KBM-7 (cell line): ENCODE measurements around the gene TDP1.
"Not testable (repeated sequence)": the region's sequence is repeated elsewhere in the genome, so short reads cannot be mapped to it uniquely, and the experiment has no call there.

ENCODE experiments used
- DNase-seq: peaks from one replicate; pipeline ENCODE4 v3.0.0-alpha.2; 2015
- in situ Hi-C: fragments of 300-500 bp; cut with MboI; formaldehyde crosslinking; loops from 2 replicates; pipeline ENCODE4 v1.14.3; 2020; ENCODE audit warnings: low sequenced_read_pairs, low pct_unique_long_range_greater_than_20kb, mixed read lengths

TDP1 gene

DNA sequence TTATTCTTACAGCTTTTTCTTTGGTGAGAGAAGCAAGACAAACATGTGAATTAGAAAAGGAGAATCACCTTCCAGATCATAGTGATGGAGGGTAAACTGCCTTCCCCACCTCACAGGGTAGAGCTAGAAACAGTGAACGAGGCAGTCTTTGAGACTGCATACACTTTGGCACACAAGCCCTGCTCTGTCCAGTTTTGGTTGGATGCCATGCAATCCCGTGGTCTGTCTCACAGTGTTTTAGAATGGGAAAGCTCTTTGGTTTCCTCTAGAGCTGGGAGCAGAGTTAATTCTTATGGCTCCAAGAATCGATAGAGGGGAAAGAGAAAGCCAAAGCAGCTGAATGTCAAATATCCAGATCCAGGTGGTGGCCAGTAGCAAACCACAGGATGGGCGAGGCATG, 21.9 kb downstream of the TDP1 start:
- in situ Hi-C loops: no loop called here
- DNase-seq: no peak

DNA sequence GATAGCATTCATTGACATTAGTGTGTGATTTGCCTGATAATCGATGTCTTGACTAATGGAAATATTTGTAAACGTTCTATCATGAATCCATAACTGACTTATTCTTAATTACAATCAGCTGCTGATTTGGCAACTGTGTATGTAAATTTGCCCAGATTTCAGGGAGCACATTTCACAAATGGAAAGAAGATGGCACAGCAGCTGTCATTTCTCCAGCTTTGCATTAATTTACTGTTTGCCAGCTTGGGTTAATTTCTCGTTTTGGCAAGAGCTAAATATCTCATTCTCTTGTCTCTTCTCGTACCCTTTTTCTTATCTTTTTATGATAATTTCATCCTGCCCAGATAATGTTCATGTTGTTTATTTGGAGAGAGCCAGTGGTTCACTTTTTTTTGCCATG, 22.9 kb downstream of the TDP1 start:
- no peak for DNase-seq
- in situ Hi-C loops: no loop called here

DNA sequence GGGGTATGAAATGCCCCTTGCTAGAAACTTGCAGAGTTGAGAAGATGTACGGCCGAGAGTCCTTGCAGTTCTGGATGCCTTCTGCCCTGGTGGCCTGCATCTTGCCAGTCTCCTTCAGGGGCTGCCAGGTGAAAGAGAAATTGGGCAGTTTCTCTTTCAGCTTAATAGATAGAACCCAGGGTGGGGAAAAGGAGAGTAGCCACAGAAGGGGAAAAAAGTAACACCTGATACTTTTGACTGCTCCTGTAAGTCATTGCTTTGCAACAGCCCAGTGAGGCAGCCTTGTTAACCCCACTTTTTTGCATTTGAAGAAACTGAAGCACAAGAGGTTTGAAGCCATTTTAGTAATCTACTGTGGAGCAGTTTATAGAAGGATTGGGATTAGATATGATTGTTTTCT, 27.6 kb downstream of the TDP1 start:
- no peak for DNase-seq
- in situ Hi-C loops: no loop called here

DNA sequence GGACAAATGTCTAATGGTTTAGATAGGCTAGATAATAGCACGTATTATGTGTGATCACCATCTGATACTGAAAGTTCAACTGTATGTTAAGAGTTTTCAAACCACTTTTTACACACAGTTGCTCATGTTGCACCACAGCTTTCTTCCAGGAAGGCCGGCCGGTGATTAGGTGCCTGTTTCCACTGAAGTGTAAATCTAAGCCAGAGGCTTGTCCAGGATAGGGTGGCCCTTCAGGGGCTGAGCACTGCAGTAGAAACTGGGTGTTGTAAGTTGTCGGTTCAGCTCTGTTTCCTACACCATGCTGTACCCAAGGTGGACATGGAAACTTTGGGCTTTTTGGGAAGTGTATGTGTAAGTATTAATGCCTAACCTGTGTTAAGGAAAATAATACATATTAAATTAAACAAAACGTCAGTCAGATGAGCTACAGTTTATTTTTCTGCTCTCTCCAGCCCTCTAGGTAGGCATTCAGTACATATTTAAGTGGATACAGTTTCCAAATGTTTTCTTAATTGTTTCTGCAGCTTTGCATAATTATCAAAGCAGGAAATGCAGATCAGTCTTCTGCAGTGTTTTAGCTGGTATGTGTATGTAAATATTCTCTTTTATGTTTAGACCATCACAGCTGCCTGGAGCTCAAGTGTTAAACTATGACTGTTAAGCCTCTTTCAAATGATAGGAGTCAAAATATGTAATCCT, 30.9 kb downstream of the TDP1 start:
- in situ Hi-C loops: no loop called here
- DNase-seq: no peak

DNA sequence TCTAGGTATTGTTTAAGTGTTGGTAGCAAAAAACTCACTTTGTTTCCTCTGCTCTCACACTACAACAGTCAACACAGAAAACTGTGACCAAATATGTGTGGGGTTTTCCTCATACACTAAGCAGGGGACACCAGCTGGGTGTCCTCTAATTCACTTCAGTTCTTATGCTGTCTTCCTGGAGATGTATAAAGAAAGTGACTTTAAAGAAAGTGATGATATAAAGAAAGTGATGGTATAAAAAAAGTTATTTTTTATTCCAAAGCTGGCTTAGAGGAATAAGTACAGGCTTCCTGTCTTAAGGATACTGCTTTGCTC, 31.4 kb downstream of the TDP1 start:
- DNase-seq: no peak
- in situ Hi-C loops: no loop called here

DNA sequence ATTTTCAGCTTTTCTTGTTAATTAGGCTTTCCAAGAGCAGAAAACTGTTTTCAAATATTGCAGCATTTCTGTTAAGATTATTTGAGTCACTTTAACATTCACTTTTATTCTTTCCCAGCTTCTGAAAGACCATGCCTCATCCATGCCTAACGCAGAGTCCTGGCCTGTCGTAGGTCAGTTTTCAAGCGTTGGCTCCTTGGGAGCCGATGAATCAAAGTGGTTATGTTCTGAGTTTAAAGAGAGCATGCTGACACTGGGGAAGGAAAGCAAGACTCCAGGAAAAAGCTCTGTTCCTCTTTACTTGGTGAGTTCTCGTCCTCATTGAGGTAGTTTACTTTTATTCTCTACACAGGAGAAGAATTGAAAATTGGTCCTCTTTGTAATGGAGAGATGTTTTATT, 33.1 kb downstream of the TDP1 start:
- in situ Hi-C loops: no loop called here
- no peak for DNase-seq

DNA sequence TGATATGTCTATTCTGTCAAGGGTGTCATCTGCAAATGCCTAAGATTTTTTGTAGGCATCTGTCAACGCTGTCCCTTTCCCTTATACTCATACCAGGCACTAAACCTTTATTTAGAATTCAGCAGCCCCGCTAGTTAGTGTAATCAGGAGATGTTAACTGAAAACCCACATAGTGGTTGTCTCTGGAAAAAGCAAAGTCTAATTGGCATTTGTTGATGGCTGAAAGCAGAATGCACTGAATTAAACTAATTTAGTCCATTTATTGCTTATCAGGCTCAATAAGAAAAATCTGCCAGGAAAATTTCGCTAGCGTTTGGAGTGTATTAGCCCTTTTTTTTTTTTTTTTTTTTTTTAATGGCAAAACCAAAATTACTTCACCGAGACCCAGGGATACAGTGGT, 34.5 kb downstream of the TDP1 start:
- in situ Hi-C loops: no loop called here
- no peak for DNase-seq

DNA sequence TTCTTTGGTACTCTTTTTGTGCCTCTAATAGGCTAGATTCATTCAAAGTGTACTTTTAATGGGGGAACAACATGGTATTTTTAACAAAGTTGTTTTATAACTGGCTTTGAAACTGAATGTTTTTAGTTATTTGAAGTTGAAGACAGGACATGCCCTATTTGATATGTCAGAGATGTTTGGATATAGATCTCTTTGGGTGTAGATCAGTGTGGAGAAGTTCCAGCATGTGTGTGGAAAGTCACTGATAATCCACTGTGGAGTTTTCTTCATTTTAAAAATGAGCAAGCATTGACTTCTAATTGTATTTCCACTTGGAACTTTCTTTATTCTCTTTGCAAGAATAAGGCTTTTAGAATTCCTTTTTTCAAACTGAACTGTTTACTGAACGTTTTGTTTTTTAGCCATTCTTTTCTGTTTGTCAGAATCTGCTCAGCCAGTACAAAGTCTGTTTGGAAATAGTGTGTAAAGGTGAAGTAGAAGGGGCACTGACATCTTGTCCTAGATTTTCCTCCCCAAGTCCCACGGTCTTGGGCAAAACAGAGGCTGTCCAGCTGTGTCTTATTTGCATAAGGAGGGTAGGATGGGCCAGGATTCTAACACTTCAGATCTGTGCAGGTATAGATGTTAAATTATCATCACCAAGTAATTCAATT, 35.0 kb downstream of the TDP1 start:
- in situ Hi-C loops: no loop called here
- DNase-seq: no peak

DNA sequence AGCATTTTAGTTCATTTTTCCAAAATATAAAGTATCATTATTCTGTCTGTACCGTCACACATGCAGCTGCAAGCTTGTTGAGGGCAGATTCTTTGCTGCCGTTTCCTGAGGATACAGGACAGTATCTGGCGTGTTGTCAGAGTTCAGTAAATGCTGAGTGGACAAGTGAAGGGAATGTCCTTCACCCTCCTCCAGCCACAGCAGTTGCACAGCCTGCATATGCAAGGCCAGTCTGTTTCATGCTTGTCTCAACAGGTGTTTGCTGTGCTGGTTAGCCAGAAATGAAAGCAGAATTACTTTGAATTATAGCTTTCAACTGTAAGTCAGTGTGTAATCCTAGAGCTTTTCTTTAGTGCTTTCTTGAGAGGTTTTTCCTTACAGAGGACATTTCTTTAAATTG, 36.5 kb downstream of the TDP1 start:
- in situ Hi-C loops: no loop called here
- DNase-seq: no peak

DNA sequence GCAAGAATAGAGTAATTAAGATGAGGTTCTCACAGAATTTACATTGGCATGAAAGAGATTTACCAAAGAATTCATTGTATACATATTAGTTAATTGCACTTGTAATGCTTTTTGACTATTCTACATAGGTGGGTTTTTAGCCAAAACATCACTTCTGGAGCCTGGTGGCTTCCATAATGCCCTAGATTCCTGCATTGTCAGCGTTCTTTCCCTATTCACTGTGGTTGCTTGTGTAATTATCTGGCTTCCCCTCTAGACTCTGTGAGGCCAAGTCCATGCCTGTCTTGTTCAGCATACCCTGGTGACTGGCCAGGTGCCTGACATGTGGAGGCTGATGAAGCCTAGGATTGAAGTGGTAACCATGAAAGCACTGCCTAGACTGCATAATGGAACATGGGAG, 41.2 kb downstream of the TDP1 start:
- DNase-seq: no peak
- in situ Hi-C loops: no loop called here

DNA sequence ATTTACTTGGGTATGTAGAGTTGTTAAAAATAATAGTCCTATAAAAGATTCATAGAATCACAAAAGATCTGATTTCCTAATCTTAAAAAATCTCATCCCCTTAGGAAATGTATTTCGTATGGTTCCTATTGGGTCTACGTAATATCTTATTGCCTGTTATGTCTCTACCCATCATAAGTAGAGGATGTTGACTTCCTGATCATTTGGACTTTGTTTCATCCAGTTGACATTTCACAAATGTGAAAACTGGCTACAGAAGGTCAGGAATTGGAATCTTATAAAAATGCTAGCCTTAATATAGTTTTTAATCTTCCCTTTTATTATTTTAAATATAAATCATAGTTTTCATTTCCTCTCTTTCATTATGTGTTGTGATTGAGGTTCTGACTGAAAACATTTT, 45.2 kb downstream of the TDP1 start:
- in situ Hi-C loops: no loop called here
- DNase-seq: no peak

DNA sequence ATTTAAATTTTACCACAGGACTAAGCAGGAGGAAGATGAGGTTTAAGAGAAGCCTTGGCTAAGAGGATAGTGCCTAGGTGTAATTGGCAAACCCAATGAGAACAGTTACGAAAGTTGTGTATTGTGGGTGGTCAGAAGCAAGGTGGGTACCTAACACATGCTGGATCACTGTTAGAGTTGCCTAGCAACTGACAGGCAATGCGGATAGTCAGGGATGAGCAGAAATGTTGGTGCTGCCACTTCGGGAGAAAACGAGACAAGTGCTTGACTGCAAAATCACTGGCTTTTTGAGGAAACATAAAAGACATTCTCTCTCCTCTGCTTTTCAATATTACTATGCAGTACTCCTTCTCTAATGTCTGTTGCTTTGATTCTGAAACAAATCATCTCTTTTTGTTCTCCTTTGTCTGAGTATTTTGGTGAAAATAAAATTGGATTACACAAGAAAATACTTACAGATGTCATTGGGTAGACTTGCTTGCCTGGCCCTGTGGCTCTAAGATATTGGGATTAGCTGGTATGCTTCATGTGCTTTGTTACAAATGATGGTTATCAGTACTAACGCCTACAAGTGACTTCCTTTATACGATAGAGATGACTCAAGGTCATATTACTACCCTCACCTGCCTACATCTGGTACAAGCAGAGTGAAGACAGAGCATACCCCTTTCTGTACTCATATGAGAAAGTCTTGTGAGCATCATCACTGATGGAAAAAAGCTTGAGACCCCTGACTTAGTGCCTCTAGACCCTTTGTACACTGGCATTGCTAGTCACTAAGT, 48.0 kb downstream of the TDP1 start:
- no peak for DNase-seq
- in situ Hi-C loops: no loop called here

DNA sequence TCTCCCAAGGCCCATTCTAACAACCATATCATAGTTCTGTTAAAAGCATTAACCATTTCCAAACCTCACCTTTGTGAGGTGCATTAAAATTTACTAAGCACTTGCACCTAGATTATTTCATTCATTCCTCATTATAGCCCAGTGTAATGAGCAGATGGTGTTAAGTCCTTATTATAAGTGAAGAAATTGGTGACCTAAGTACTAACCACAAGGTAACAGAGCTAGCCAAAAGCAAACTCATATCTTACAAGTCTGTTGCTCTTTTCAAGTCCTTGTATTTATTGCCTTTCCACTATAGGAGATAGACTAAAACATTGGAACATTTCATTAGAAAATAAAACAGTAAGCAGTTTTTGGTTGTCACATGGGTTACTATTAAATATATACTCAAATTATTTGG, 49.7 kb downstream of the TDP1 start:
- in situ Hi-C loops: no loop called here

DNA sequence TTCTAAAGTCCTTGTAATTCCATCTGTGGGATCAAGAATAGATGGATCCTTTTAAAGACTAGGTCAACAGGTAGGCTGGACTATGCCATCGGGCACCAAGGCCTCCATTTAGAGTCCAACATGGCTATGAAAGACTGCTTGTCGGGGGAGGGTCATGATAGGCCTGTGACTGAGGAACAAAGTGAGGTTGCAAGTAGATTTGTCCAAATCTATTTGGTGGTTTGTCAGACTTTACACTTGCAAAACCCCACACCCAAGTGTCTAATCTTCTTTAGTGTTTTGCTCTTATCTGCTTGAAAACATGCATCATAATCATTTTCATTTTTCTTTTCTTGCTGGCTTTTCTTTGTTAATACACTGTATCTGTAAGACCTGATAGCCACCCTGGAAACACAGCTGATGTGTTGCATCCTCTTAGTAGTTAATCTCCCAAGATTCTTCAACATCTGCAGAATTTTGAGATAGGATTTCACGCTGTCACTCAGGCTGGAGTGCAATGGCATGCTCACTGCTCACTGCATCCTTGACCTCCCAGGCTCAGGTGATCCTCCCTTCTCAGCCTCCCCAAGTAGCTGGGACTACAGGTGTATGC, 50.3 kb downstream of the TDP1 start:
- in situ Hi-C loops: no loop called here
- no peak for DNase-seq

More for the DNA sequence above, 49.7 kb downstream of the TDP1 start:
- no peak for DNase-seq

DNA sequence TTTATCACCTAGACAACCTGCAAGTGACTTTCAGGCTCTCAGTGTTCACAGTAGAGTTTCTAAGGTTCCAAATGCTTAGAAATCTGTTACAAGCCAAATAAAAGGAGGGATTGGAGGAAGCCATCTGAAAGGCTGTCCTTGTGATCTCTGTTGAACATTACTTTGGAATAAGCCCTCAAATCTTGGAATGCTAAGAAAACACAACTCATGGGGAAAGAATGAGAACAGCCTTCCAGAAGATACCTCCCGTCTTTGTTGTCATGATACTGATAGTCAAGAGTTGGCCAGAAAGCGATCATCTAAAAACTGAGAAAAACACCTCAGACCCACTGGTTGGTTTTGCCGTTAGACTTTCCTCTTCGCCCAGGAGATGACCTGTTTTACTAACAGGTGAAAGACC, 61.6 kb downstream of the TDP1 start:
- no peak for DNase-seq
- in situ Hi-C loops: no loop called here

DNA sequence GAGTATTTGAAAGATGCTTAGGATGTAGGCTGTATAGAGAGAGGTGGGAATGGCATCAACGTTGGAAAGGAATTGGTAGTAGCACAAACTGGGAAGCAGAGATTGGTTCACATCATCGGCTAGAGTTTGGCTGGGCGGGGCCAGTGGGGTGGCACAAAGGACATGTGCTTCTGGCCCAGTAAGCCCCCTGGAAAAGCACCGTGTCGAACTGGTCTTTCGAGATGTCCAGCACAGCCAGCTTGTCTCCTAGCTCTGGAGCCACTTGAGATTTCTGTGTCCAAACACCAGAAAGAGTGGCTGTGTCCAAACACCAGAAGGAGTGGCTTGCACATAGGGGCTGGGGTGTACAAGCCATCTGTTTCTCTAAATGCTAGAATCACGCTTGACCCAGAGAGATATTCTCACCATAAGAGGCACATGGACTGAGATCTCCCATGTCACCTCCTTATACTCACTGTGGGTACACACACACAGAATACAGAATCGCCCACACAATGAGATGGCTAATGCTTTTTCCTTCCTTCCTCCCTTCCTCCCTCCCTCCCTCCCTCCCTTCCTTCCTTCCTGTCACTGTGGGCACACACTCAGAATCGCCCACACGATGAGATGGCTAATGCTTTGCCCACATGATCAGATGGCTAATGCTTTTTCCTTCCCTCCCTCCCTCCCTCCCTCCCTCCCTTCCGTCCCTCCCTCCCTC, 64.2 kb downstream of the TDP1 start:
- in situ Hi-C loops: no loop called here
- no peak for DNase-seq

DNA sequence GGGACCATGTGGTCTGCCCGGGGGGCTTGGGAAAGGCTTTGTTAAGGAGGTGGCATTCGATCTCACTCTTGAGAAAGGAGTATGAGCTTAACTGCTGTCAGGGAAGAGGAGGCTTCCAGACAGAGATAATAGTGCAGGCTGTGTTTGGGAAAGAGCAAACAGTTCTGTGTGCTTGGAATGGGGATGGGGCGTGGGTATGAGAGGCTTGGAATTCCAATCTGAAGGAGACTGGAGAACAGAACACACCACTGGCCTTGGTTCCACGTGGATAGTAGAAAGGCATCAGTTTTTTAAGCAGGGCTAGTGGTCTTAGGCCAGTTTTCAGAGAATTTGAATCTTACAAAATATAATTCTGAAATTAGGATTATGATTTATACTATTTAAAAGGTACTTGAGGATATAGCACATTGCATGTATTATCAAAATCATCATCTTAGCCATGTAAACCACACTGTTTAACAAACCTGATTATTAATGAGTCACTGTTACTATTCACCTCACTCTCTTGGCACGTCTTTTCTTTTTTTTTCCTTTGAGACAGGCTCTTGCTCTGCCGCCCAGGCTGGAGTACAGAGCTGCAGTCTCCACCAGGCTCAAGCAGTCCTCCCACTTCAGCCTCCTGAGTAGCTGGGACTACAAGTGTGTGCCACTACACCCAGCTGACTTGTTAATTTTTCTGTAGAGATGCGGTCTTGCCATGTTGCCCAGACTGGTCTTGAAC, 67.6 kb downstream of the TDP1 start:
- DNase-seq: no peak
- in situ Hi-C loops: no loop called here

DNA sequence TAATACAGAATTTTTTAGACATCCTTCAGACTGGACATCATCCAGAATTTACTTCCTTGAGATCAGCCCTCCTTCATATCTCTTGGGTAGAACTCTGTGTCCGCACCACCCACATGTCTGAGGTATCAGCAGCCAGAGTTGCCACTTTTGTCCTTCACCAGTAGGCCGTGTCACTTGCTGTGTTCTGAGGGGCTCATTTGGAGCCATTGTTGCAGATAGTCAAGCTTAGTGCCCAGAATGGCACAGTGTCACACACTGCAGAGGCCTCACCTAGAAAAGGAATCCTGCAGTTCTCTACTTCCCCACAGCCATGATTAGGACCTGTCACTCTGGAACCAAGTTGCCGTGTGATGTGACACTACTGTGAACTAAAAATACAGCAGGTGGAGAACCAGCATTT, 69.2 kb downstream of the TDP1 start:
- in situ Hi-C loops: no loop called here
- no peak for DNase-seq

DNA sequence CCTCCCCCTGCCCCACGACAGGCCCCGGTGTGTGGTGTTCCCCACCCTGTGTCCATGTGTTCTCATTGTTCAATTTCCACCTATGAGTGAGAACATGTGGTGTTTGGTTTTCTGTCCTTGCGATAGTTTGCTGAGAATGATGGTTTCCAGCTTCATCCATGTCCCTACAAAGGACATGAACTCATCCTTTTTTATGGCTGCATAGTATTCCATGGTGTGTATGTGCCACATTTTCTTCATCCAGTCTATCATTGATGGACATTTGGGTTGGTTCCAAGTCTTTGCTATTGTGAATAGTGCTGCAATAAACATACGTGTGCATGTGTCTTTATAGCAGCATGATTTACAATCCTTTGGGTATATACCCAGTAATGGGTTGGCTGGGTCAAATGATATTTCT, 70.9 kb downstream of the TDP1 start:
- DNase-seq, in situ Hi-C loops: not testable (repeated sequence)
